GM13977 (cell line): Measurements from ENCODE around the gene LGR5.

Experiments
- DNase-seq: peaks from one replicate; pipeline ENCODE4 v3.0.0; 2012; ENCODE audit warnings: low spot score
- in situ Hi-C: fragments of 300-500 bp; cut with MboI; formaldehyde crosslinking; loops from one replicate; pipeline ENCODE4 v1.12.0; 2022; ENCODE audit warnings: low sequenced_read_pairs, low pct_unique_long_range_greater_than_20kb, mixed read lengths, inconsistent platforms; ENCODE audit not compliant: unreplicated experiment
- TF ChIP-seq, protein P1 (sequence below): IDR thresholded peaks from 2 replicates; pipeline ENCODE4 v1.5.1; 2012; ENCODE audit warnings: mild to moderate bottlenecking, control low read depth; ENCODE audit not compliant: insufficient read depth; ENCODE audit errors: extremely low read depth, missing control alignments

Gene LGR5

DNA sequence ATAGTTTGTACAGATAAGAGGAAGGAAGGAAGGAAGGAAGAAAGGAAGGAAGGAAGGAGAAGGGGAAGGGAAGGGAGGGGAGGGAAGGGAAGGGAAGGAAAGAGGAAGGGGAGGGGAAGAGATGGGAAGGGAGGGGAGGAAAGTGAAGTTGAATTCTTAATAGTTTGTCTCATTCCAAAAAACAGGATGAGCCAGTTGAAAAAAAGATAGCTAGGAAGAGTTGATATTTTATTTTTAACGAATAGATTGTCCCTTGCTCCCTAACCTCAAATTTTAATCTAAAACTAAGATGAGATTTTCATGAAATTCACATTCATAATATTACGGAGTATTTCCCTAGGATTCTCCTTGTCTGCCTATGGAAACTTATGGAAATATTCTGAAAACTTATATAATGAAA is 143.3 kb downstream of the LGR5 start:
- no peak for DNase-seq
- TF ChIP-seq, protein P1, sequence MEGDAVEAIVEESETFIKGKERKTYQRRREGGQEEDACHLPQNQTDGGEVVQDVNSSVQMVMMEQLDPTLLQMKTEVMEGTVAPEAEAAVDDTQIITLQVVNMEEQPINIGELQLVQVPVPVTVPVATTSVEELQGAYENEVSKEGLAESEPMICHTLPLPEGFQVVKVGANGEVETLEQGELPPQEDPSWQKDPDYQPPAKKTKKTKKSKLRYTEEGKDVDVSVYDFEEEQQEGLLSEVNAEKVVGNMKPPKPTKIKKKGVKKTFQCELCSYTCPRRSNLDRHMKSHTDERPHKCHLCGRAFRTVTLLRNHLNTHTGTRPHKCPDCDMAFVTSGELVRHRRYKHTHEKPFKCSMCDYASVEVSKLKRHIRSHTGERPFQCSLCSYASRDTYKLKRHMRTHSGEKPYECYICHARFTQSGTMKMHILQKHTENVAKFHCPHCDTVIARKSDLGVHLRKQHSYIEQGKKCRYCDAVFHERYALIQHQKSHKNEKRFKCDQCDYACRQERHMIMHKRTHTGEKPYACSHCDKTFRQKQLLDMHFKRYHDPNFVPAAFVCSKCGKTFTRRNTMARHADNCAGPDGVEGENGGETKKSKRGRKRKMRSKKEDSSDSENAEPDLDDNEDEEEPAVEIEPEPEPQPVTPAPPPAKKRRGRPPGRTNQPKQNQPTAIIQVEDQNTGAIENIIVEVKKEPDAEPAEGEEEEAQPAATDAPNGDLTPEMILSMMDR = no peak
- in situ Hi-C loops = no loop called here

DNA sequence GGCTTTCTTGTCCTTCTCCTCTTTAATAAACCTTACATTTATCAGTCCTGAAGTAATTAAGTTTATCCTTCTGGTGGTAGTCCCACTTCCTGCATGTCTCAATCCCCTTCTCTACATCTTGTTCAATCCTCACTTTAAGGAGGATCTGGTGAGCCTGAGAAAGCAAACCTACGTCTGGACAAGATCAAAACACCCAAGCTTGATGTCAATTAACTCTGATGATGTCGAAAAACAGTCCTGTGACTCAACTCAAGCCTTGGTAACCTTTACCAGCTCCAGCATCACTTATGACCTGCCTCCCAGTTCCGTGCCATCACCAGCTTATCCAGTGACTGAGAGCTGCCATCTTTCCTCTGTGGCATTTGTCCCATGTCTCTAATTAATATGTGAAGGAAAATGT is 144.8 kb downstream of the LGR5 start:
- in situ Hi-C loops = no loop called here
- DNase-seq = no peak
- TF ChIP-seq, protein P1 = no peak

DNA sequence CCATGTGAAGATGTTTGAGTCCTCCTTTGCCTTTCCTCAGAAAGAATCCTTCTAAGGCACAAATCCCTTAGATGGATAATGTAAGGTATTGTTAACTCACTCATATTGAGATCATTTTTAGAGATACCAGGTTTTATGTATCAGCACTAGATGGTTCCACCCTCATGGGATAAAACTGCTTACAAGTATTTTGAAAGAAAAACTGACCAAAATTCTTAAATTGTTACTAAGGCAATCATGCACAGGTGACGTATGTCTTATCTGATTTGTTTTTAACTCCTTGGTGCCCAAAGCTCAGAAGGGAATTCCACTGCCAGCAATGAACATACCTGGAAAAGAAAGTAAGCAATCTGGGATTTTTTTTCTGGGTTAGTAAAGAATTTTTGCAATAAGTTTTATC is 145.6 kb downstream of the LGR5 start:
- in situ Hi-C loops = no loop called here
- TF ChIP-seq, protein P1 = no peak
- DNase-seq = no peak

DNA sequence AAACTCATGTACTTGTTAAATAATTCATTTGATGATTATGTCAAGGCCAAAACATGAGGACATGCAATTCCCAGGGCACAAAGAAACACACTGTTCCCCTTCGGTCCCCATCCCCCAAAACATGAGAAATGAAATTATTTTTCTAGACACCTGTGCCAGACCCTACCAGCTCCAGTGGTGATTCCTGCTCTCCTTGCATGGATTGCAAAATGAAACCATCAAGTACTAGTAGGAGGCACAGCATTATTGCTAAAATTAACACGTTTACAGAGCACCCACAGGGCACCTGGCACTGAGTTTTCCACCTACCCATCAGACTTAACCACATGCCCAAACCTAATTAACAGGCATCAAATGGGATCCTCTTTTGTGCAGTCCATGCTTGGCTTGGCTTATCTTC is 147.4 kb downstream of the LGR5 start:
- in situ Hi-C loops = no loop called here
- DNase-seq = no peak
- TF ChIP-seq, protein P1 = no peak

DNA sequence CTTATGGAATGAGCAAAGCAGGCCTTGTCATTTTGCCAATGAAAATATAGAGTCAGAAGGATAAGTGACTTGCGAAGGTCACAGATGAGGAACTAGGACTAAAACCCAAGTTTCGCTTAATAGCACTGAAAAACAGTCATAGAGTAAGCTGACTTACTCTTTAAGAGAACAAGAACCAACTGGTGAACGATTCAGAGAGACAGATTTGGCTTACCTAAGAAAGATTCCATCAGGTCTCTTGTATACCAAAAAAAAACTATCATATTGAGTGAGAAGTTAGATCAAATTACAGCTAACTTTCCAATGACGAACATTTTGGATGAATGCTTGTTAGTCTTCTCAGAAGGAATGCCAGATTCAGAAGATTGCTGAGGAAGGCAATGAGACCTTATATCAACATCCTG is 149.9 kb downstream of the LGR5 start:
- in situ Hi-C loops = no loop called here
- TF ChIP-seq, protein P1 = no peak
- no peak for DNase-seq

DNA sequence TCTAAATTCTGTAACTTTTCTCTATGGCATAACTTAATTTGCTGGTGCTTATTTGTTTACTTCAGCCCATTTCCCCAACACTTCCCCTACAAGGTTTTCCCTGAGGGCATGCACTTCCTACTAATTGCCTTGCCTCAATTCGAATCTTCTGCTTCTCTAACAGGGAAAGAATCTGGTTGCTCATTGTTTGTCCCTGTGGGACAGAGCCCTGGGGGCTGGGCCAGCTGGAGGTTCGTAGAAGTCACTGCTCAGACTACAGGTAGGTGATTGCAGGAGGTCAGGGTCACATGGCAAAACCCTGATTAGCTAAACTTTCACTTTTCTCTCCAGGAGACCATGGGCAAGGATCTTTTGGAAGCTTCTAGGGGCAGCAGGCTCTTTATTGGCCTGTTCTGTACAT is 152.0 kb downstream of the LGR5 start:
- in situ Hi-C loops = no loop called here
- TF ChIP-seq, protein P1 = no peak
- DNase-seq = no peak

DNA sequence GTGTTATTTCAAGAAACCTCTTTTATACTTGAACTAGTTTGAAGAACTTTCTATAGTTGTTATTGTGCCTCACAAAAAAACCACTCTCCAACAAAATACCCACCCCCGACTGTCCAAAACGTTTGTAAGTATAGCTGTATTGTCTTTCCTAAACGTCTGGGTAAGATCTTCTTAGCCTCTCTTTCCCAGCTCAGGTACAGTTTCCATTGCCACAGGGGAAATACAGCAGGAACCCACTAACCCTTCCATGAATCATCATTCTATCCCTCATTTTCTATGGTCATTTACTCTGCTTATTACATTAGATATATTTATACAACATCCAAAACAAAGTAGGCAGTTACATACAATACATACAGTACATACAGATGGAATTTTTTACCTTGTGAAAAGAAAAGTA is 153.2 kb downstream of the LGR5 start:
- in situ Hi-C loops = no loop called here
- TF ChIP-seq, protein P1 = no peak
- no peak for DNase-seq
